Suprapubic skin (tissue), 3 donors: Measurements from ENCODE around the gene CCDC57.

Experiments
- POLR2AphosphoS5 ChIP-seq, 3 donors: sonication (generic); formaldehyde crosslinking; IDR thresholded peaks; one replicate each; pipeline ENCODE4 v1.6.1; 2017; ENCODE audit warnings: antibody characterized with exemption in 3 of 3
- TF ChIP-seq, protein P1 (sequence below), 2 donors: fragments of 200-600 bp in 1 of 2; fragments of 450-650 bp in 1 of 2; sonication (generic) in 1 of 2; IDR thresholded peaks; one replicate each; pipeline ENCODE4 v1.5.1; 2016 to 2019; ENCODE audit warnings: antibody characterized with exemption in 2 of 2, mild to moderate bottlenecking in 1 of 2, moderate library complexity in 1 of 2

DNA sequence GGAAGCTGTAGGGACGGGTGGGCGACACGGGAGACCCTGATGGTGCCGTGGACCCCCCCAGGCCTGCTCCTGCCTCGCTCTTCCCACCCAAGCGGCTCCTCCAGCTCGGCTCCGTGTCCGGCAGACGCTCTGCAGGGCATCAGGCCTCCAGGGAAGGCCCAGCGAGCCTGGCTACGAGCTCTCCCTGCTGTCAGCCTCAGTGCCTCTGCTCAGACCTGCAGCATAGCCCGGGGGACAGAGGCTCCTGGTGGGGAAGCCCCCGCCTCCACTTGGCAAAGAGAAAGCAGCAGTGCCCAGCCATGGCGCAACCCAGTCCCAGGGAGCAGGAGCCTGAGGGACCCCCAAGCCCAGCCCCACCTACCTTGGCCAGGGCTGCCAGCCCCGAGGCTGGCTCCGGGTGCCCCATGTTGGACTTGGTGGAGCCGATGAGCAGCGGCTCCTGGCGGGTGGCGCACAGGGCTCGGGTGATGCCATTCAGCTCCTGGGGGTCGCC, 120.5 kb downstream of the CCDC57 start:
- TF ChIP-seq, protein P1, sequence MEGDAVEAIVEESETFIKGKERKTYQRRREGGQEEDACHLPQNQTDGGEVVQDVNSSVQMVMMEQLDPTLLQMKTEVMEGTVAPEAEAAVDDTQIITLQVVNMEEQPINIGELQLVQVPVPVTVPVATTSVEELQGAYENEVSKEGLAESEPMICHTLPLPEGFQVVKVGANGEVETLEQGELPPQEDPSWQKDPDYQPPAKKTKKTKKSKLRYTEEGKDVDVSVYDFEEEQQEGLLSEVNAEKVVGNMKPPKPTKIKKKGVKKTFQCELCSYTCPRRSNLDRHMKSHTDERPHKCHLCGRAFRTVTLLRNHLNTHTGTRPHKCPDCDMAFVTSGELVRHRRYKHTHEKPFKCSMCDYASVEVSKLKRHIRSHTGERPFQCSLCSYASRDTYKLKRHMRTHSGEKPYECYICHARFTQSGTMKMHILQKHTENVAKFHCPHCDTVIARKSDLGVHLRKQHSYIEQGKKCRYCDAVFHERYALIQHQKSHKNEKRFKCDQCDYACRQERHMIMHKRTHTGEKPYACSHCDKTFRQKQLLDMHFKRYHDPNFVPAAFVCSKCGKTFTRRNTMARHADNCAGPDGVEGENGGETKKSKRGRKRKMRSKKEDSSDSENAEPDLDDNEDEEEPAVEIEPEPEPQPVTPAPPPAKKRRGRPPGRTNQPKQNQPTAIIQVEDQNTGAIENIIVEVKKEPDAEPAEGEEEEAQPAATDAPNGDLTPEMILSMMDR (IDR thresholded peaks at IDR 0.05) = no peak
- TF ChIP-seq POLR2AphosphoS5 (IDR thresholded peaks at IDR 0.05) = no peak
